SK-N-MC (cell line): ENCODE data around the gene BST1.

Experiments
- EZH2 ChIP-seq: fragments of 200-600 bp; sonication (generic); IDR thresholded peaks from one replicate; pipeline ENCODE4 v1.6.1; 2017; ENCODE audit warnings: antibody characterized with exemption
- FOXP2 ChIP-seq: optimal IDR thresholded peaks from 2 replicates; pipeline ENCODE3; 2011; ENCODE audit warnings: mild to moderate bottlenecking, moderate library complexity; ENCODE audit not compliant: insufficient read depth; ENCODE audit errors: extremely low read length, control extremely low read depth
- POLR2AphosphoS5 ChIP-seq: IDR thresholded peaks from 2 replicates; pipeline ENCODE4 v1.6.1; 2012; ENCODE audit warnings: mild to moderate bottlenecking, low read depth, low read length, borderline replicate concordance

DNA sequence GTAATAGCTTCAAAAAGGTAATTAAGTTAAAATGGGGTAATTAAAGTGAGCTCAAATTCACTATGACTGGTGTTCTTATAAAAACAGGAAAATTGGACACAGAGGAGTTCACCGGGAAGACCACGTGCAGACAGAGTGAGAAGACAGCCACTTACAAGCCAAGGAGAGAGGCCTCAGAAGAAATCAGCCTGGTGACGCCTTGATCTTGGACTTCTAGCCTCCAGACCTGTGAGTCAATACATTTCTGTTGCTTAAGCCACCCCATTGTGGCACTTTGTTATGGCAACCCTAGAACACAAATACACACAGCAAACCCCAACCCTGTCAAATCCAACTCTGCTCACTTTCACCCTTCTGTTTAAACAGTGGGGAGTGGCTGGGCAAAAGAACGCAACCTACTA lies 71.2 kb downstream of the BST1 start:
- TF ChIP-seq EZH2, result no peak
- no peak for TF ChIP-seq POLR2AphosphoS5
- TF ChIP-seq FOXP2, result no peak
